Panc1 (cell line): ENCODE data around the gene CAMK2A. TPM values are rescaled to one million over a fixed set of nuclear protein-coding genes. Genes with fewer than 3 reads are reported as not detected.

Source experiments
- ATAC-seq: fragments of 200-7000 bp; cut with Tn5 transposase; 2 replicates; pipeline ENCODE4 v1.9.1; 2020; ENCODE audit warnings: mild to moderate bottlenecking, moderate library complexity
- BruUV-seq: library from RNA; stranded (reverse); fragments of 400-500 nt; replicated peaks from 2 replicates; lab custom pipeline; 2021; lab: Mats Ljungman, UMichigan
- CTCF ChIA-PET: fragments of 300-600 bp; sonication (Branson Sonifier 250); formaldehyde crosslinking; loops from one replicate; lab custom pipeline; 2022; ENCODE audit warnings: antibody characterized with exemption; lab: Charles Lee
- POLR2A ChIA-PET: fragments of 300-600 bp; sonication (Branson Sonifier 250); formaldehyde crosslinking; loops from one replicate; lab custom pipeline; 2022; ENCODE audit warnings: antibody characterized with exemption; lab: Charles Lee
- DNase-seq: peaks from one replicate; pipeline ENCODE4 v3.0.0-alpha.2; 2010; ENCODE audit warnings: low read depth, low spot score
- H3K27ac ChIP-seq: 2 replicates; pipeline ENCODE4 v1.5.1; 2011; ENCODE audit warnings: mild to moderate bottlenecking, low read length, inconsistent platforms
- H3K27me3 ChIP-seq: fragments of 200-500 bp; sonication (Bioruptor generic); 2 replicates; pipeline ENCODE4 v1.6.0; 2014; ENCODE audit warnings: low read length, inconsistent platforms; ENCODE audit not compliant: control insufficient read depth, insufficient read depth
- H3K36me3 ChIP-seq: fragments of 200-500 bp; sonication (Bioruptor generic); 2 replicates; pipeline ENCODE4 v1.5.1; 2014; ENCODE audit warnings: inconsistent platforms, mild to moderate bottlenecking, low read length, moderate library complexity; ENCODE audit not compliant: control insufficient read depth, insufficient read depth
- H3K4me1 ChIP-seq: 2 replicates; pipeline ENCODE4 v1.5.1; 2011; ENCODE audit warnings: inconsistent platforms, mild to moderate bottlenecking, low read length, moderate library complexity; ENCODE audit not compliant: control insufficient read depth, insufficient read depth
- H3K4me3 ChIP-seq, 2 experiments: 2 replicates each; pipeline ENCODE4 v1.5.1; 2011 to 2012; ENCODE audit warnings: low read depth in 2 of 2, low read length in 2 of 2, mild to moderate bottlenecking in 2 of 2, inconsistent platforms in 1 of 2, moderate library complexity in 1 of 2
- H3K9me3 ChIP-seq: fragments of 200-500 bp; sonication (Bioruptor generic); 2 replicates; pipeline ENCODE4 v1.5.1; 2014; ENCODE audit warnings: low read depth, mild to moderate bottlenecking, inconsistent platforms, low read length, moderate library complexity; ENCODE audit not compliant: control insufficient read depth, insufficient read depth
- POLR2AphosphoS5 ChIP-seq: IDR thresholded peaks from 2 replicates; pipeline ENCODE4 v1.6.1; 2012; ENCODE audit warnings: mild to moderate bottlenecking, low read depth, low read length, moderate library complexity
- SIN3A ChIP-seq: IDR thresholded peaks from 2 replicates; pipeline ENCODE4 v1.6.1; 2012; ENCODE audit warnings: low read depth, mild to moderate bottlenecking, low read length, moderate library complexity, borderline replicate concordance; ENCODE audit not compliant: insufficient read depth
- TCF7L2 ChIP-seq: IDR thresholded peaks from 2 replicates; pipeline ENCODE4 v1.6.1; 2011; ENCODE audit warnings: mild to moderate bottlenecking, low read depth, low read length, inconsistent platforms
- in situ Hi-C: cut with HindIII; loops from 2 replicates; pipeline ENCODE4 v1.10.0; 2016; ENCODE audit warnings: low sequenced_read_pairs, low pct_unique_long_range_greater_than_20kb
- intact Hi-C: fragments of 100-400 bp; cut with micrococcal nuclease; formaldehyde crosslinking; loops from one replicate; pipeline ENCODE4 v1.10.0; 2022; ENCODE audit not compliant: unreplicated experiment
- total RNA-seq: library from RNA; stranded (reverse); gene quantifications from one replicate; pipeline ENCODE4 v1.2.1, GENCODE V29; 2021; ENCODE audit not compliant: unreplicated experiment
- TF ChIP-seq, protein P1 (sequence below), 2 experiments: IDR thresholded peaks; 2 replicates each; pipeline ENCODE4 v1.6.1; 2011 to 2012; ENCODE audit warnings: low read depth in 2 of 2, control low read depth in 1 of 2, low read length in 1 of 2, mild to moderate bottlenecking in 1 of 2, moderate library complexity in 1 of 2; ENCODE audit not compliant: insufficient read depth in 1 of 2
- TF ChIP-seq, protein P2 (sequence below): fragments of 450-650 bp; IDR thresholded peaks from 2 replicates; pipeline ENCODE4 v1.5.1; 2017; ENCODE audit warnings: mild to moderate bottlenecking

CAMK2A gene
- total RNA-seq, 1 experiment from 2014 or later, result 0.51 TPM

- no TSS peak for BruUV-seq
- Histone ChIP-seq H3K27ac (no peak overlapping the region), H3K27me3 (peaks cover under 1% of the 10 kb centered on the region; the same call in 1 of the 2 replicates), H3K4me1 (no peaks in the 10 kb centered on the region), H3K36me3 (no peaks in the 10 kb centered on the region), H3K4me3 (no peak overlapping the region), H3K9me3 (no peaks in the 10 kb centered on the region)
- CTCF ChIA-PET, result no interaction called here
- ATAC-seq (no peak), DNase-seq (no peak)
- TF ChIP-seq TCF7L2, result no peak
- TF ChIP-seq, protein P1, sequence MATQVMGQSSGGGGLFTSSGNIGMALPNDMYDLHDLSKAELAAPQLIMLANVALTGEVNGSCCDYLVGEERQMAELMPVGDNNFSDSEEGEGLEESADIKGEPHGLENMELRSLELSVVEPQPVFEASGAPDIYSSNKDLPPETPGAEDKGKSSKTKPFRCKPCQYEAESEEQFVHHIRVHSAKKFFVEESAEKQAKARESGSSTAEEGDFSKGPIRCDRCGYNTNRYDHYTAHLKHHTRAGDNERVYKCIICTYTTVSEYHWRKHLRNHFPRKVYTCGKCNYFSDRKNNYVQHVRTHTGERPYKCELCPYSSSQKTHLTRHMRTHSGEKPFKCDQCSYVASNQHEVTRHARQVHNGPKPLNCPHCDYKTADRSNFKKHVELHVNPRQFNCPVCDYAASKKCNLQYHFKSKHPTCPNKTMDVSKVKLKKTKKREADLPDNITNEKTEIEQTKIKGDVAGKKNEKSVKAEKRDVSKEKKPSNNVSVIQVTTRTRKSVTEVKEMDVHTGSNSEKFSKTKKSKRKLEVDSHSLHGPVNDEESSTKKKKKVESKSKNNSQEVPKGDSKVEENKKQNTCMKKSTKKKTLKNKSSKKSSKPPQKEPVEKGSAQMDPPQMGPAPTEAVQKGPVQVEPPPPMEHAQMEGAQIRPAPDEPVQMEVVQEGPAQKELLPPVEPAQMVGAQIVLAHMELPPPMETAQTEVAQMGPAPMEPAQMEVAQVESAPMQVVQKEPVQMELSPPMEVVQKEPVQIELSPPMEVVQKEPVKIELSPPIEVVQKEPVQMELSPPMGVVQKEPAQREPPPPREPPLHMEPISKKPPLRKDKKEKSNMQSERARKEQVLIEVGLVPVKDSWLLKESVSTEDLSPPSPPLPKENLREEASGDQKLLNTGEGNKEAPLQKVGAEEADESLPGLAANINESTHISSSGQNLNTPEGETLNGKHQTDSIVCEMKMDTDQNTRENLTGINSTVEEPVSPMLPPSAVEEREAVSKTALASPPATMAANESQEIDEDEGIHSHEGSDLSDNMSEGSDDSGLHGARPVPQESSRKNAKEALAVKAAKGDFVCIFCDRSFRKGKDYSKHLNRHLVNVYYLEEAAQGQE (IDR thresholded peaks at IDR 0.05; ENCODE audit: insufficient read depth in 1 of 2, low read depth in 2 of 2, low read length in 1 of 2), result no peak
- TF ChIP-seq POLR2AphosphoS5, result no peak
- TF ChIP-seq, protein P2, sequence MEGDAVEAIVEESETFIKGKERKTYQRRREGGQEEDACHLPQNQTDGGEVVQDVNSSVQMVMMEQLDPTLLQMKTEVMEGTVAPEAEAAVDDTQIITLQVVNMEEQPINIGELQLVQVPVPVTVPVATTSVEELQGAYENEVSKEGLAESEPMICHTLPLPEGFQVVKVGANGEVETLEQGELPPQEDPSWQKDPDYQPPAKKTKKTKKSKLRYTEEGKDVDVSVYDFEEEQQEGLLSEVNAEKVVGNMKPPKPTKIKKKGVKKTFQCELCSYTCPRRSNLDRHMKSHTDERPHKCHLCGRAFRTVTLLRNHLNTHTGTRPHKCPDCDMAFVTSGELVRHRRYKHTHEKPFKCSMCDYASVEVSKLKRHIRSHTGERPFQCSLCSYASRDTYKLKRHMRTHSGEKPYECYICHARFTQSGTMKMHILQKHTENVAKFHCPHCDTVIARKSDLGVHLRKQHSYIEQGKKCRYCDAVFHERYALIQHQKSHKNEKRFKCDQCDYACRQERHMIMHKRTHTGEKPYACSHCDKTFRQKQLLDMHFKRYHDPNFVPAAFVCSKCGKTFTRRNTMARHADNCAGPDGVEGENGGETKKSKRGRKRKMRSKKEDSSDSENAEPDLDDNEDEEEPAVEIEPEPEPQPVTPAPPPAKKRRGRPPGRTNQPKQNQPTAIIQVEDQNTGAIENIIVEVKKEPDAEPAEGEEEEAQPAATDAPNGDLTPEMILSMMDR, result no peak
- in situ Hi-C loops (no loop called here), intact Hi-C loops (no loop called here)
- POLR2A ChIA-PET, result no interaction called here
Measured at GRCh38 chr5:150202501-150202900, 87.1 kb downstream of the CAMK2A start.

DNA sequence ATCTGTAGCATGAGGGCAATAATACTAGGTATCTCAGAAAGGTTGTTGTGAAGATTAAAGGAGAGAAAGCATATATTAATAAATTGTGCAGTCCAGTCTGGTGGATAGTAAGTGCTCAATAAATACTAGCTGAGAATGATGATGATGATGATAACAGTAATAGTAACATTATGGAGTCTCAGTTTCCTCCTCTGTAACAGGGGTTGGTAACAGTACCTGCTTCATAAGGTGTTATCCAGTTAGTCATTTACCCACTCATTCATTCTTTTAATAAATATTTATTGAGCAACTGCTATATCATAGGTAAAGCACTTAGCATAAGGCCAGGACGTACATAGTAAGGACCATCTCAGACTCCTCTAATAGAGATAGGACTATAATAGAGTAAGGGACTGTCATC lies 92.1 kb downstream of the CAMK2A start:
- Histone ChIP-seq H3K9me3 (no peaks in the 10 kb centered on the region), H3K4me1 (no peaks in the 10 kb centered on the region), H3K4me3 (no peak overlapping the region), H3K36me3 (no peaks in the 10 kb centered on the region), H3K27me3 (peaks cover 3% of the 10 kb centered on the region; the same call in 1 of the 2 replicates), H3K27ac (no peak overlapping the region)
- DNase-seq (no peak), ATAC-seq (no peak)
- no TSS peak for BruUV-seq
- TF ChIP-seq, protein P2, result no peak
- TF ChIP-seq SIN3A, result no peak
- TF ChIP-seq, protein P1 (IDR thresholded peaks at IDR 0.05; ENCODE audit: insufficient read depth in 1 of 2, low read depth in 2 of 2, low read length in 1 of 2), result no peak
- TF ChIP-seq TCF7L2, result no peak
- no peak for TF ChIP-seq POLR2AphosphoS5
- intact Hi-C loops, result no loop called here
- in situ Hi-C loops, result no loop called here
- ChIA-PET POLR2A (no interaction called here), CTCF (no interaction called here)
